GM19463 (cell line): ENCODE results near the gene UGT1A8.
"Not testable (repeated sequence)": the region's sequence is repeated elsewhere in the genome, so short reads cannot be mapped to it uniquely, and the experiment has no call there.

ENCODE experiments used
- ATAC-seq: cut with Tn5 transposase; IDR thresholded peaks from one replicate; pipeline ENCODE4 v1.9.1; 2021; ENCODE audit warnings: mild to moderate bottlenecking, moderate library complexity; ENCODE audit not compliant: unreplicated experiment

The UGT1A8 gene

DNA sequence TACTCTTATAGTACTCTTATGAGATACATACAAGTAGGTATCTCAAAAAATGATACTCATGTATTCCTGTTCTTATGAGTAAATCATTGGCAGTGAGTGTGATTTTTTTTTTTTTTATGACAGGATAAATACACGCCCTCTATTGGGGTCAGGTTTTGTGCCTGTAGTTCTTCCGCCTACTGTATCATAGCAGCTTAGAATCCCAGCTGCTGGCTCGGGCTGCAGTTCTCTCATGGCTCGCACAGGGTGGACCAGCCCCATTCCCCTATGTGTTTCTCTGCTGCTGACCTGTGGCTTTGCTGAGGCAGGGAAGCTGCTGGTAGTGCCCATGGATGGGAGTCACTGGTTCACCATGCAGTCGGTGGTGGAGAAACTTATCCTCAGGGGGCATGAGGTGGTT is at the start of gene UGT1A8:
UGT1A8 (plus strand) TSS at position 158 of the 400 bp plus-strand sequence; CDS start at position 233, 75 bp downstream.
- not testable (repeated sequence) for ATAC-seq

DNA sequence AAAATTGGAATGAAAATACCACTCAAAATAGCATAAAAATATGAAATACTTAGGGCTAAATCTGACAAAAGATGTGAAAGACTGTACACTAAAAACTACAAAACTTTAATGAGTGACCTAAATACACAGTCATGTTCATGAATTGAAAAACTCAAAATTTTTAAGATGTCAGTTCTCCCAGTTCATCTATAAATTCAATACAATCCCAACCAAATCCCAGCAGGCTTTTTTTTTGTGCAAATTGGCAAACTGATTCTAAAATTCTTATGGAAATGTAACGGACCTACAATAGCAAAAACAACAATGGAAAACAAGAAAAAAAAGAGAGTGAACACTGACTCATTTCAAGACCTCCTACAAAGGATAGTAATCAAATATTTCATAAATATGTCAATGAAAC is 46.4 kb upstream of the UGT1A8 start:
- ATAC-seq, result no peak

DNA sequence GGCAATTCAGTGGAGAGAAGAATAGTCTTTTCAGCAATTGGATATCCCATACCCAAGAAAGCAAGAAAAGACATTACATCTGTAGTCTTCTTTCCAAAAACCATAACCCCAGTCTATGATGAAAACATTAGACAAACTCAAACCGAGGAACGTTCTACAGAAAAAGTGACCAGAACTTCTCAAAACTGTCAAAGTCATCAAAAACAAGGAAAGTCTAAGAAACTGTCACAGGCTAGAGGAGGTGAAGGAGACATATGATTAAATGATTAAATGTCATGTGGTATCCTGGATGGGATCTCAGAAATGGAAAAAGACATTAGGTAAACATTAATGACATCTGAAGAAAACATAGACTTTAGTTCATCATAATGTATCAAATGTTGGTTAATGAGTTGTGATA is 46.0 kb upstream of the UGT1A8 start:
- ATAC-seq, result no peak

DNA sequence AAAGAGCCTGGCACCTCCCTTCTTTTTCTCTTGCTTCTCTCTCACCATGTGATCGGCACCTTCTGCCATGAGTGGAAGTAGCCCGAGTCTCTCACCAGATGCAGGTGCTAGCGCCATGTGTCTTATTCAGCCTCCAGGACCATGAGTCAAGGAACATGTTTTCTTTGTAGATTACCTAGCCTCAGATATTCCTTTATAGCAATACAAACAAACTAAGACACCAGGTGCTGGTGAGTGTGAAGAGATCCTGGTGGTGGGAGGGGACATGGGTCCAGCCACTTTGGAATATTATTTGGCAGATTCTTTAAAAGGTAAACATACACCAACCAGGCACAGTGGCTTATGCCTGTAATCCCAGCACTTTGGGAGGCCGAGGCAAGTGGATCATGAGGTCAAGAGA is 45.0 kb upstream of the UGT1A8 start:
- ATAC-seq, result no peak

DNA sequence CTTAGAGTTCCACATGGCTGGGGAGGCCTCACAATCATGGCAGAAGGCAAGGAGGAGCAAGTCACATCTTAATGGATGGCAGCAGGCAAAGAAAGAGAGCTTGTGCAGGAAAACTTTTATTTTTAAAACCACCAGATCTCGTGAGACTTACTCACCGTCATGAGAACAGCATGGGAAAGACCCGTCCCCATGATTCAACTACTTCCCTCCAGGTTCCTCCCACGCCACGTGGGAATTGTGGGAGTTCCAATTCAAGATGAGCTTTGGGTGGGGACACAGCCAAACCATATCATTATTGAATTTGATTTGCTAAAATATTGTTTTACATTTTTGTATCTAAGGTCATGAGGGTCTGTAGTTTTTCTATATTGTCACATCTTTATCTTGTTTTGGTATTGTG is 40.1 kb upstream of the UGT1A8 start:
- not testable (repeated sequence) for ATAC-seq

DNA sequence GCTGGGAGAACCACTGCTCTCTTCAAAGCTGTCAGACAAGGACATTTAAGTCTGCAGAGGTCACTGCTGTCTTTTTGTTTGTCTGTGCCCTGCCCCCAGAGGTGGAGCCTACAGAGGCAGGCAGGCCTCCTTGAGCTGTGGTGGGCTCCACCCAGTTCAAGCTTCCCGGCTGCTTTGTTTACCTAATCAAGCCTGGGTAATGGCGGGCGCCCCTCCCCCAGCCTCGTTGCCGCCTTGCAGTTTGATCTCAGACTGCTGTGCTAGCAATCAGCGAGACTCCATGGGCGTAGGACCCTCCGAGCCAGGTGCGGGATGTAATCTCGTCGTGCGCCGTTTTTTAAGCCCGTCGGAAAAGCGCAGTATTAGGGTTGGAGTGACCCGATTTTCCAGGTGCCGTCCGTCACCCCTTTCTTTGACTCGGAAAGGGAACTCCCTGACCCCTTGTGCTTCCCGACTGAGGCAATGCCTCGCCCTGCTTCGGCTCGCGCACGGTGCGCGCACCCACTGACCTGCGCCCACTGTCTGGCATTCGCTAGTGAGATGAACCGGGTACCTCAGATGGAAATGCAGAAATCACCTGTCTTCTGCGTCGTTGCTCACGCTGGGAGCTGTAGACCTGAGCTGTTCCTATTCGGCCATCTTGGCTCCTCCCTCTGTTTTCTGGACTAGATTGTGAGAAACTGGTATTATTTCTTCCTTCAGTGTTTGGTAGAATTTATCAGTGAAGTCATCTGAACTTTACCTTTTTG is 34.0 kb upstream of the UGT1A8 start:
- ATAC-seq, result not testable (repeated sequence)

DNA sequence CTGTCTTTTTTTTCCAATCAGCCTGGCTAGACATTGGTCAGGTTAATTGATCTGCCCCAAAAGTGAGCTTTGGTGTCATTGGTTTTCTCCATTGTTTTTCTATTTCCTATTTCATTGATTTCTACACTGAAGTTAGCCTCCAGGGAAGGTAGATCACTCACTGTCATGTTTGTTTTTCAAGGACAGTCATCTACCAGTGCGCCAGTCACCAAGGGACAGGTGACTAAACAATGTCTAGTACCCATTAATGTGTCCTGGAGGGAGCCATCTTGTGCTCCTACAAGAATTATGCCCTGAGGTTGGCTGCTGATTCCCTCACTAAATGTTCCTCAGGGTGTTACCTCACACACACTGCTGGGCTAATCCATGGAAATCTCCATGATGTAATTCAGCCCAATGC is 33.2 kb upstream of the UGT1A8 start:
- no peak for ATAC-seq

DNA sequence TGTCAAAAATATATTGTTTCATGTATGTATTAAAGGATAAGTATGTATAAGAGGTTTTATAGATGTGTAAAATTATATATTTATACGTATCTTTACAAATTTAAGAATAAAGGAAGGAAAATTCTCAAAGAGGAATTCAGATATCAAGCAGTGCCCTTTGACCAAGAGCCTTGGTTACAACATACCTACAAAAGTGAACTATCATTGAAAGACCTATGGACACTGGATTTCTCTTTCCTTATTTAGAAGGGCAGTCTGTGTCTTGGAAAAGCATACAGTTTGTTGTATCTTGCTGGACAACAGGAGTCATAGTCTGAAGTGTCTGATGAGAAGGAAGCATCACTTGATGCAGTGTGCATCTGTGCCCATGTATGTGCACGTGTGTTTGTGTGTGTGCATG is 29.0 kb upstream of the UGT1A8 start:
- ATAC-seq, result no peak

DNA sequence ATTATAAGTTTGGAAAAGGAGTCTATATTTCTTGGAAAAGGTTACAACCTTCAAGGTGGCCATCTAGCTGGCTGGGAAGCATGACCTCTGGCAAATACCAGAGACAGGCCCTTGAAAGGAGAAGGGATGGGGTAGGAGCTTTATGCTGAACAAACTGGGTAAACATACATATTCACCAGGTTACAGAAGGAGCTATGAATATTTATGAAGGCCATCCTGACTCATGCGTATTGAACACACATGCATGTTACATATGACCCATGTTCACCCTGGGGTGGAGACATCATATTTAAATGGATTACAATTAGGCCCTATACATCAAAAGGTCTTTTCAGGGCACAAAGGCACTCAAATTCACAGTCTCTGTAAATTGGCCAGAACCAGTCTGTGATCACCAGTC is 24.7 kb upstream of the UGT1A8 start:
- ATAC-seq, result not testable (repeated sequence)

DNA sequence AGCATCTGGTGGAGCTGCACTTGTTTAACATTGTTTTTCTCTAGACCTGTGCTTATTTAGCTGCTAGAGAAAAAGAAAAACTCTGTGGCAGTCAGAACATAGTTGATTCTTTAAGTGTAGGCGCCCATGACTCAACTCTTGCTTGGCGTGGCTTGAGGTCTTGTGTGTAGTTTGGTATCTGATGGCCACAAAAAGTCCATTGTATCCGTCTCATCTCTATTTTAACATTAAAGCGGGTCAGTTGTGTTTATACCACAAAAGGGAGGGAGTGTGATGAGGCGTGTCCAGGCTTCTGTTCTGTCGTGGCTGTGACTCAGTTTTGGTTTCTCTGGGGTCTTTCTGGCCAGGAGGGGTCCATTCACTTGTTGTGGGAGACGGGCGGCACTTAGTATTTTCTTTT is 24.2 kb upstream of the UGT1A8 start:
- ATAC-seq, result peak; percentile 79

DNA sequence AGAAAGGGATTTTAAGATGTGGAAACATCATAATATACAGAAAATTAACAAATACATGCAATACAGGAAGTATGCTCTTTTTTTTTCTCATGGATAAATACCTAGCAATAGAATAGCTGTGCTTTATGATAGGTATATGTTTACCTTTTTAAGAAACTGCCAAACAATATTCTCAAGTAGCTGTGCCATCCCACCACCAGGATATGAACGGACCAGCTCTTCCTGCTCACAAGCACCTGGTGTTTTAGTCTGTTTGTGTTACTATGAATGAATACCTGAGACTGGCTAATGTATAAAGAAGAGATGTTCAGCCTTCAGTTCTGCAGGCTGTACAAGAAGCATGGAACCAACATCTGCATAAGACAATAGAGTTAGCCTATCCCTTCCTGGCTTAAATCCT is 19.9 kb upstream of the UGT1A8 start:
- ATAC-seq, result no peak

DNA sequence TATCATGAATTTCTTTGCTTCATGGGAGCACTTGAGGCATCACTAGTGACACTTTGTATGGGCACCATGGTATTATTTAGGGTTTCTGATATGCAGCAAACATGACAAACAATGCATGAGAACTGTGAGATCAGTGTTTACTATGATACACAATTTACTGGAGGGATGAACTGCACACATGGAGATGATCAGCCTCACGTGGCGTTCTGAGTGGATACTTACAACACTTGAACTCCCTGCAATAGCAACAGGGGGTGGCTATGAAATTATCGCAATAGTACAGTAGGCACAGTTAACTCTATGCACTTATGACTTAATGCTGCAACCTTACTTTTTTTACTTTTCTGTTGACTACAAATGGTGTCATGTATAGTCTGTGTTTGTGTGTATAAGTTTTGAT is 18.5 kb upstream of the UGT1A8 start:
- no peak for ATAC-seq

DNA sequence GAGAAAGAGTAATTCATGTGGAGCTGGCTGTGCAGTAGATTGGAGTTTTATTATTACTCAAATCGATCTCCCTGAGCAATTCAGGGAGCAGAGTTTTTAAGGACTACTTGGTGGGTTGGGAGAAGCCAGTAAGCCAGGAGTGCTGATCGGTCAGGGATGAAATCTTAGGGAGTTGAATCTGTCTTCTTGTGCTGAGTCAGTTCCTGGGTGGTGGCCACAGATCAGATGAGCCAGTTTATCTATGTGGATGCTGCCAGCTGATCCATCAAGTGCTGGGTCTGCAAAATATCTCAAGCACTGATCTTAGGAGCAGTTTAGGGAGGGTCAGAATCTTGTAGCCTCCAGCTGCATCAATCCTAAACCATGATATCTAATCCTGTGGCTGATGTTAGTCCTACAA is 17.0 kb upstream of the UGT1A8 start:
- ATAC-seq, result no peak

DNA sequence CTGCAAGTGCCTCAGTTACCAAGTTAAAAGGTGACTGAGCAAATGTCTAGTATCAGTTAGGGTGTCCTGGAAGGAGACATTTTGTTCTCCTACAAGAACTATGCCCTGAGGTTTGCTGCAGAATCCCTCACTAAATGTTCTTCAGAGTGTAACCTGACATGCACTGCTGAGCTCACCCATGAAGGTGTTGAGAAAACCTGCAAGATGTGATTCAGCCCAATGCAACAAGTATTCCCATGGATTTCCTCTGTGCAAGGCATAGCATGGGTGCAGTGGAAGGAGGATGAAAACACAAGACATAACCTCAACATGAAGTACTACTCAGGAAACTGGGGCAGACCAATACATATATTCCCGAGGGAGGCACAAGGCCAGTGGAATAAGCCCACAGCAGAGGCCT is 15.4 kb upstream of the UGT1A8 start:
- ATAC-seq, result no peak

DNA sequence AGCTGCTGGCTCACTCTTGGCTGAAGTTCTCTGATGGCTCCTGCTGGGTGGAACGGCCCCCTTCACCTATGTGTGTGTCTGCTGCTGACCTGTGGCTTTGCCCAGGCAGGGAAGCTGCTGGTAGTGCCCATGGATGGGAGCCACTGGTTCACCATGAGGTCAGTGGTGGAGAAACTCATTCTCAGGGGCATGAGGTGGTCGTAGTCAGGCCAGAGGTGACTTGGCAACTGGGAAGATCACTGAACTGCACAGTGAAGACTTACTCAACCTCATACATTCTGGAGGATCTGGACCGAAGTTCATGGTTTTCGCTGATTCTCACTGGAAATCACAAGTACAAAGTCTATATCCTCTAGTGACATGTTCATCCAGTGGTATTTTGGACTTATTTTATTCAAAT is 13.9 kb upstream of the UGT1A8 start:
- ATAC-seq, result no peak

DNA sequence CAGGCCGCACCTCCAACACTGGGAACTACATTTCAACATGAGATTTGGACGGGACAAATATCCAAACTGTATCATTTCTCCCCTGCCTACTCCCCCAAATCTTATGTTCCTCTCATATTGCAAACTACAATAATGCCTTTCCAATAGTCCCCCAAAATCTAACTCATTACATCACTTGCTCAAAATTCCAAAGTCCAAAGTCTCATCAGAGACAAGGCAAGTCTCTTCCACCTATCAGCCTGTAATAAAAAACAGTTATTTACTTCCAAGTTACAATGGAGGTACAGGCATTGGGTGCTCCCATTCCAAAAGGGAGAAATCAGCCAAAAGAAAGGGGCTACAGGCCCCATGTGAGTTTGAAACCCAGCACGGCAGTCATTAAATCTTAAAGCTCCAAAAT is 12.6 kb upstream of the UGT1A8 start:
- ATAC-seq, result no peak

DNA sequence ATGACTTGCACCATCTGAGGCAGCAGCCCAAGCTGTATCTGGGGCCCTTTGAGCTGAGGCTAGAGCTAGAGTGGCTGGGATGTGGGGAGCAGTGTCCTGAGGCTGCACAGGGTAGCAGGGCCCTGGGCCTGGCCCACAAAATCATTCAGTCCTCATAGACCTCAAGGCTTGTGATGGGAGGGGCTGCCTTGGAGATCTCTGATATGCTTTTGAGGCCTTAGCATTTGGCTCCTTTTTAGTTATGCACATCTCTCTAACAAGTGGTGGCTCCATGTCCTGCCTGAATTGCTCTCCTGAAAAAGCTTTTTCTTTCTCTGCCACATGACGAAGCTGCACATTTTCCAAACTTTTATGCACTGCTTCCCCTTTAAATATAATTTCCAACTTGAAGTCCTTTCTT is 11.8 kb upstream of the UGT1A8 start:
- no peak for ATAC-seq

DNA sequence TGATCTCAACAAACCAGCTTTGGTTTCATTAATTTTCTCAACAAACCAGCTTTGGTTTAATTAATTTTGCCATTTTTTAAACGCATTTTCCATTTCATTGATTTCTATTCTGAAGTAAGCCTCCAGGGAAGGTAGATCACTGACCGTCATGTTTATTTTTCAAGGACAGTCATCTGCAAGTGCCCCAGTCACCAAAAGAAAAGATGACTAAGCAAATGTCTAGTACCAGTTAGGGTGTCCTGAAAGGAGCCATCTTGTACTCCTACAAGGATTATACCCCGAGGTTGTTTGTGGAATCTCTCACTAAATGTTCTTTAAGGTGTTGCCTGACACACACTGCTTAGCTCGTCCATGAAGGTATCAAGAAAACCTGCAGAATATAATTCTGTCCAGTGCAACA is 6.1 kb upstream of the UGT1A8 start:
- ATAC-seq, result no peak

DNA sequence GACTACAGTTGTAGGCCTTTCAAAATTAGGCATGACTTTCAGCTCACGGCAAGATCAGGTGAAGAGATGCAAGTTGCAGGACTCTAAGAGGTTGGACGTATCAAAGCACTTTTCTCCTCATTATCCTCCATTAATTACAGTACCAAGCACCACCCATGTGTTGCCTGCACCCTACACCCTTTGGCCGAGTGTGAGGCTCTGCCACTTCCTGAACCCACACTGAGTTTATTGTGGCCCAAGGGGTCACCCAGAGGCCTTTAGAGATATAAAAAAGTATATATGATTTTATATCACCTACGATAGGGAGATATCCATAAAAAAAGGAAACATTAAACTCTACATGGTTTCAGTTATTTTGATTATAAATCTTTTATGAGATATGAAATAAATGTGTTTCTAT is 2.8 kb downstream of the UGT1A8 start:
- no peak for ATAC-seq

DNA sequence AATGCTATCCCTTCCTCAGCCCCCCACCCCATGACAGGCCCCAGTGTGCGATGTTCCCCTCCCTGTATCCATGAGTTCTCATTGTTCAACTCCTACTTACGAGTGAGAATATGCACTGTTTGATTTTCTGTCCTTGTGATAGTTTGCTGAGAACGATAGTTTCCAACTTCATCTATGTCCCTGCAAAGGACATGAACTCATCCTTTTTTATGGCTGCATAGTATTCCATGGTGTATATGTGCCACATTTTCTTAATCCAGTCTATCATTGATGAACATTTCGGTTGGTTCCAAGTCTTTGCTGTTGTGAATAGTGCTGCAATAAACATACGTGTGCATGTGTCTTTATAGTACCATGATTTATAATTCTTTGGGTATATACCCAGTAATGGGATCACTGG is 4.4 kb downstream of the UGT1A8 start:
- not testable (repeated sequence) for ATAC-seq

DNA sequence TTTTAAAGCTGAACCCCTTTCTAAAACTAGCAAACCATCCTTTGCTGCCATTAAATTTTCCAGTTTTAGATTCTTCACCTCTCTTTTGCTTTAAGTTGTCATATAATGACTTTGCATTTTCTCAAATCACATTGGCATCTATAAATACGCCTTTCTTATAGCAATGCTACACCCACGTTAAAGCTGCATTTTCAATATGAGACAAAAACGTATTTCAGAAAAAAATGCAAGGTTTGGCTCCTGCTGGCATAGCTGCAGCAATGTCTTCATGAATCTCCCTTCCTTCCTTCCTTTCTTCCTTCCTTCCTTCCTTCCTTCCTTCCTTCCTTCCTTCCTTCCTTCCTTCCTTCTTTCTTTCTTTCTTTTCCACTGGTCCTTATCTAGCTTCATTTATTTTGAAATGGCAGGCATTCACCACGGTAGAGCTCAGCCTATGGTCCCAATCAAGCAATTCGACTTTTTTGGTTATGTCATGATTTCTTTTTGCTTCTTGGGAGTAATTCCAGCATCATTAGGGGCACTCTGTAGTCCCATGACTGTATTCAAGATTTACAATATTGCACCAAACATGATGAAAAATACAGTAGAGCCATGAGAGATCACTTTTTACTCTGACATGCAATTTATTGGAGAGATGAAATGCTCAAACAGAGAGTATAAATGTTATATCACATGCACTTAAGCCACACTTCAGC is 10.0 kb downstream of the UGT1A8 start:
- no peak for ATAC-seq

DNA sequence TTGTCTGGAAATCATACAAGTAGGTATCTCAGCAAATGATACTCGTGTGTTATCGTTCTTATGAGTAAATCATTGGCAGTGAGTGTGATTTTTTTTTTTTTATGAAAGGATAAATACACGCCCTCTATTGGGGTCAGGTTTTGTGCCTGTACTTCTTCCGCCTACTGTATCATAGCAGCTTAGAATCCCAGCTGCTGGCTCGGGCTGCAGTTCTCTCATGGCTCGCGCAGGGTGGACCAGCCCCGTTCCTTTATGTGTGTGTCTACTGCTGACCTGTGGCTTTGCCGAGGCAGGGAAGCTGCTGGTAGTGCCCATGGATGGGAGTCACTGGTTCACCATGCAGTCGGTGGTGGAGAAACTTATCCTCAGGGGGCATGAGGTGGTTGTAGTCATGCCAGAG is 18.9 kb downstream of the UGT1A8 start, which contains the start of gene UGT1A10:
UGT1A10 (plus strand) TSS at position 143 of the 400 bp plus-strand sequence; CDS start at position 218, 75 bp downstream.
- ATAC-seq, result not testable (repeated sequence)
